GM12878 (cell line): ENCODE results near the gene TUBB3. TPM values are rescaled to one million over a fixed set of nuclear protein-coding genes. Genes with fewer than 3 reads are reported as not detected.

Experiments used
- BCL11A ChIP-seq: IDR thresholded peaks from 2 replicates; pipeline ENCODE4 v1.6.1; 2011; ENCODE audit warnings: low read depth, low read length
- BRCA1 ChIP-seq: IDR thresholded peaks from 2 replicates; pipeline ENCODE4 v1.6.1; 2011; ENCODE audit warnings: low read depth, low read length, improper control_type of control experiment
- CTCF ChIP-seq, 3 experiments: IDR thresholded peaks in 2 of 3; conservative IDR thresholded peaks in 1 of 3; 2 replicates each; pipeline ENCODE4 v1.5.1; 2011; ENCODE audit warnings: low read depth in 3 of 3, low read length in 3 of 3, mild to moderate bottlenecking in 3 of 3, control low read depth in 2 of 3, moderate library complexity in 2 of 3, inconsistent platforms in 1 of 3, mixed read lengths in 1 of 3; ENCODE audit not compliant: control insufficient read depth in 2 of 3, insufficient read depth in 1 of 3; ENCODE audit errors: extremely low read depth in 1 of 3
- JUNB ChIP-seq: IDR thresholded peaks from 2 replicates; pipeline ENCODE4 v1.6.1; 2016; ENCODE audit warnings: antibody characterized with exemption, mild to moderate bottlenecking
- MAX ChIP-seq: IDR thresholded peaks from 2 replicates; pipeline ENCODE4 v1.6.1; 2012; ENCODE audit warnings: low read depth, low read length, improper control_type of control experiment
- MLLT1 ChIP-seq: fragments of 450-650 bp; IDR thresholded peaks from 2 replicates; pipeline ENCODE4 v1.6.1; 2016; ENCODE audit warnings: mild to moderate bottlenecking
- MXI1 ChIP-seq: fragments of 150-350 bp; IDR thresholded peaks from 2 replicates; pipeline ENCODE4 v1.6.1; 2011; ENCODE audit warnings: low read depth, mild to moderate bottlenecking, inconsistent platforms, low read length, improper control_type of control experiment
- NFIC ChIP-seq: IDR thresholded peaks from 2 replicates; pipeline ENCODE4 v1.6.1; 2012; ENCODE audit warnings: low read depth, mild to moderate bottlenecking, inconsistent platforms, low read length, moderate library complexity
- NFYB ChIP-seq: IDR thresholded peaks from 2 replicates; pipeline ENCODE4 v1.6.1; 2011; ENCODE audit warnings: low read depth, mild to moderate bottlenecking, low read length, improper control_type of control experiment, moderate library complexity; ENCODE audit not compliant: insufficient read depth
- POLR2AphosphoS2 ChIP-seq: IDR thresholded peaks from 2 replicates; pipeline ENCODE4 v1.6.1; 2011; ENCODE audit warnings: low read depth, mild to moderate bottlenecking, low read length, improper control_type of control experiment, moderate library complexity
- RAD51 ChIP-seq: fragments of 450-650 bp; IDR thresholded peaks from 2 replicates; pipeline ENCODE4 v1.6.1; 2016; ENCODE audit warnings: moderate library complexity, mild to moderate bottlenecking, inconsistent platforms
- RUNX3 ChIP-seq: IDR thresholded peaks from 2 replicates; pipeline ENCODE4 v1.6.1; 2012; ENCODE audit warnings: low read length, inconsistent platforms
- TCF3 ChIP-seq: IDR thresholded peaks from 2 replicates; pipeline ENCODE4 v1.6.1; 2012; ENCODE audit warnings: low read depth, mild to moderate bottlenecking, low read length, borderline replicate concordance; ENCODE audit not compliant: insufficient read depth
- YBX1 ChIP-seq: fragments of 450-650 bp; IDR thresholded peaks from 2 replicates; pipeline ENCODE4 v1.6.1; 2016; ENCODE audit warnings: antibody characterized with exemption
- polyA plus RNA-seq, 11 experiments: library from polyadenylated mRNA; depleted of rRNA in 4 of 11; unstranded in 6 of 11; stranded (reverse) in 5 of 11; fragments of >200 nt; fragmentation: Nextera tagmentation in 4 of 11; fragmentation: Illumina TruSeq in 1 of 11; extraction: Ambion mirVana in 4 of 11; extraction: Trizol in 1 of 11; gene quantifications; 1 replicate in 1 of 11; 2 replicates in 10 of 11; pipeline versions ENCODE4 v1.2.1 to v1.2.3, GENCODE V29; 2011 to 2016; ENCODE audit warnings: inconsistent platforms in 2 of 11, missing spikeins in 2 of 11, low read depth in 1 of 11
- total RNA-seq, 4 experiments: library from RNA; depleted of rRNA in 3 of 4; stranded (reverse); fragments of >200 nt in 3 of 4; fragmentation: Illumina TruSeq in 1 of 4; extraction: Trizol in 1 of 4; gene quantifications; 2 replicates each; pipeline versions ENCODE4 v1.2.1 to v1.2.3, GENCODE V29; 2013 to 2021
- TF ChIP-seq, protein P1 (sequence below): fragments of 450-650 bp; IDR thresholded peaks from 2 replicates; pipeline ENCODE4 v1.6.1; 2018; ENCODE audit warnings: borderline replicate concordance, mild to moderate bottlenecking; ENCODE audit not compliant: partially characterized antibody

Gene TUBB3
- total and polyA plus RNA-seq, 10 of the 15 experiments (the other 5 are each of a cell fraction or from before 2014, with no cell fraction given): 0.09 to 2.5 (median 0.58) TPM; not detected in 1

- TF ChIP-seq, protein P1, sequence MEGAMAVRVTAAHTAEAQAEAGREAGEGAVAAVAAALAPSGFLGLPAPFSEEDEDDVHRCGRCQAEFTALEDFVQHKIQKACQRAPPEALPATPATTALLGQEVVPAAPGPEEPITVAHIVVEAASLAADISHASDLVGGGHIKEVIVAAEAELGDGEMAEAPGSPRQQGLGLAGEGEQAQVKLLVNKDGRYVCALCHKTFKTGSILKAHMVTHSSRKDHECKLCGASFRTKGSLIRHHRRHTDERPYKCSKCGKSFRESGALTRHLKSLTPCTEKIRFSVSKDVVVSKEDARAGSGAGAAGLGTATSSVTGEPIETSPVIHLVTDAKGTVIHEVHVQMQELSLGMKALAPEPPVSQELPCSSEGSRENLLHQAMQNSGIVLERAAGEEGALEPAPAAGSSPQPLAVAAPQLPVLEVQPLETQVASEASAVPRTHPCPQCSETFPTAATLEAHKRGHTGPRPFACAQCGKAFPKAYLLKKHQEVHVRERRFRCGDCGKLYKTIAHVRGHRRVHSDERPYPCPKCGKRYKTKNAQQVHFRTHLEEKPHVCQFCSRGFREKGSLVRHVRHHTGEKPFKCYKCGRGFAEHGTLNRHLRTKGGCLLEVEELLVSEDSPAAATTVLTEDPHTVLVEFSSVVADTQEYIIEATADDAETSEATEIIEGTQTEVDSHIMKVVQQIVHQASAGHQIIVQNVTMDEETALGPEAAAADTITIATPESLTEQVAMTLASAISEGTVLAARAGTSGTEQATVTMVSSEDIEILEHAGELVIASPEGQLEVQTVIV: no peak
- 0 out of 6 replicates have a peak, but pooled peaks of 1 of the 3 experiments have one; percentile 7 for TF ChIP-seq CTCF (IDR thresholded peaks at IDR 0.05 in 2 of 3, conservative IDR thresholded peaks at IDR 0.05 in 1 of 3; ENCODE audit: control insufficient read depth in 2 of 3, extremely low read depth in 1 of 3, insufficient read depth in 1 of 3, low read depth in 3 of 3, low read length in 3 of 3)
- TF ChIP-seq NFYB: no peak
- TF ChIP-seq MXI1: no peak
- TF ChIP-seq POLR2AphosphoS2: no peak
- no peak for TF ChIP-seq TCF3
- no peak for TF ChIP-seq NFIC
- TF ChIP-seq MLLT1: no peak
- TF ChIP-seq YBX1: no peak
- no peak for TF ChIP-seq MAX
- TF ChIP-seq RAD51: no peak
- TF ChIP-seq JUNB: peak; percentile 14; the same call in 1 of the 2 replicates
- TF ChIP-seq BRCA1: no peak
- no peak for TF ChIP-seq BCL11A
- 0 out of 2 replicates have a peak, but pooled peaks have one; percentile 18 for TF ChIP-seq RUNX3
These were observed 50.7 kb downstream of the TUBB3 start (continued) for GRCh38 chr16:89973654-89974335.
